ENCODE measurements around the gene DLG3.
A peak's percentile ranks its signal among the peaks of the same experiment; 100 is the strongest.
"Not testable (repeated sequence)": the region's sequence is repeated elsewhere in the genome, so short reads cannot be mapped to it uniquely, and the experiment has no call there.

The DLG3 gene

DNA sequence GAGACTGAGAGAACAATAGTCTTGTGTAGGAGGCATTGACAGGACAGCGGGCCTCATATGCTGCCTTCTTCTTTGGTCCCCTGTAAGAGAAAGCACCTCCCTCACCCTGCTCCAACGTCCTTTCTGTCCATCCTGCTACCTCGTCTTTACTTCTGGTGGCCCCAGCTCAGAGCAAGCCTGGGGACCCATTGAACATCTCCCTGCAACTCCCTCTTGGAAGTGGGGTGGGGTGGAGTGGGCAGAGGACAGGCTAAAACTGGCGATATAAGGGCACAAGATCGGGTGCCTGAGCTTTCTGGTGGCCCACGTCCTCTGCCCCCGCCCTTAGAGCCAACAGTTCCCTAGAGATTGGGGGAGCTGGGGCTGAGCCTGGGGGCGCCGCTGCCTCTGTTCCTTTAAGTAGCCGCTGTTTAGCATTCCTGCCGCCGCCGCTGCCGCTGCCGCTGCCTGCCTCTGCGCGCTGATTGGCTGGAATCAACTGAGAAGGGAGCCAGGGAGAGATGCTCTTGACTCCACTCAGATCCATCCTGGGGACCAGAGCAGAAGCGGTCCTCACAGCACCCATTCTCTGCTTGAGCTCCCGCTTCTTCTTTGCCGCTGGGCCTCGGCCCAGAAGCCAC is at the start of gene DLG3:
Gene DLG3 (plus strand): TSS at position 510 of the 620 bp plus-strand sequence. CDS start 367 bp downstream, outside the sequence.
- DNase-seq (ENCODE audit: low spot score): peak; percentile 73

DNA sequence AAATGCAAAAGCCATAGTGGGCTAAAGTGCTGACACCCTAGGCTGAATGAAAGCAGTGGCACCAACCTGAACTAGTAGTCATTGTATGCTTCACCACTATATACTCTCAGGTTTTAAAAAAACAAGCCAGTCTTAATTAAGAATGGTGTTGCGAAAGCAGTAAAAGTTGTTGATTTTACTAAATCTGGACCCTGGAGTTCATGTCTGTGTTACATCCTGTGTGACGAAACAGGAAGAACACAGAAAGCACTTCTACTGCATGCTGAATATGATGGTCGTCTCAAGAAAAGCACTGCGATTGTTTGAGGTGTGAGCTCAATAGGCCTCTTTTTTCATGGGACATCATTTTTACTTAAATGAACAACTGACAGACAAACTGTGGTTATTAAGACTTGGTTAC is 45.7 kb upstream of the DLG3 start:
- no peak for DNase-seq (ENCODE audit: low spot score)

DNA sequence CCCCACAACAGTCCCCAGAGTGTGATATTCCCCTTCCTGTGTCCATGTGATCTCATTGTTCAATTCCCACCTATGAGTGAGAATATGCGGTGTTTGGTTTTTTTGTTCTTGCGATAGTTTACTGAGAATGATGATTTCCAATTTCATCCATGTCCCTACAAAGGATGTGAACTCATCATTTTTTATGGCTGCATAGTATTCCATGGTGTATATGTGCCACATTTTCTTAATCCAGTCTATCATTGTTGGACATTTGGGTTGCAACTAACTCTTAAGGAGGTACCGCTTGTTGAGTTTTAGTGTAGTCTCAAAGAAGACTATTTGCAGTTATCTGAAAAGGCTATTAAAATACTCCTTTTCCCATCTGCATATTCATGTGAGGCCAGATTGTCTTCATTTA is 44.5 kb upstream of the DLG3 start:
- not testable (repeated sequence) for DNase-seq (ENCODE audit: low spot score)

DNA sequence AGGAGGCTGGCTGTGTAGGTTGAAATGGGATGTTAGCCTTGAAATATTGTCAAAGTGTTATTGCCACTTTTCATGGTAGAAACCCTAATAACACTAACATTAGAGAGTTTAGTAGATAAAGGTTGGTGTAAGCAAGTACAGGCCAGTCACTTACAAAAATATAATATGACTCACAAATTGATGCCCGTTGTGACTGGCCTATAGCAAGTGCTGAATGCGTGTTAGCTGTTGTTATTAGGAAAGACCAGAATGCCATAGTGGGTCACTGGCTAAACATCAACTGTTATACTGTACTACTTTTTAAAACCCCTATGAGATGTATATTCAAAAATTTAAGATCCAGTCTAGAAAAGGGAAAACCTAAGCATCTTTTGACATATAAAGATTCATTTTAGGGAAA is 41.9 kb upstream of the DLG3 start:
- DNase-seq (ENCODE audit: low spot score): no peak

DNA sequence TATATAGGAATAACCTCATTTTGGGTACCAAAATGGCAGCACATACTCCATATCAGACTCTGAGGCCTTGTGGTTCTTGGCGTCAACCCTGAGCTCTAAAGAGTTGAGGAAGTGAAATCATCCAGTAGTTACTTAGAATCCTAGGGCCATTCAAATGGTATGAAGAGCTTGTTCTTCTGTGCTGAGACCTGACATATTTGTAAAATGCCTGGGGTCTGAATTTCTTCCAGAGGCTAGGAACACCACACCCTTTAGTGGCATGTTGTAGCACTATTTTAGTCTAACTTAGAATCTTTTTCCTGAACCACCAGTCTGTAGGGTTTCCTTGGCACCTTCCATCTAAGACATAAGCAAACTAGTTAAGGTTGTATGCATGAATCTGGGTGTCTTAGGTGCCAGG is 39.6 kb upstream of the DLG3 start:
- no peak for DNase-seq (ENCODE audit: low spot score)

DNA sequence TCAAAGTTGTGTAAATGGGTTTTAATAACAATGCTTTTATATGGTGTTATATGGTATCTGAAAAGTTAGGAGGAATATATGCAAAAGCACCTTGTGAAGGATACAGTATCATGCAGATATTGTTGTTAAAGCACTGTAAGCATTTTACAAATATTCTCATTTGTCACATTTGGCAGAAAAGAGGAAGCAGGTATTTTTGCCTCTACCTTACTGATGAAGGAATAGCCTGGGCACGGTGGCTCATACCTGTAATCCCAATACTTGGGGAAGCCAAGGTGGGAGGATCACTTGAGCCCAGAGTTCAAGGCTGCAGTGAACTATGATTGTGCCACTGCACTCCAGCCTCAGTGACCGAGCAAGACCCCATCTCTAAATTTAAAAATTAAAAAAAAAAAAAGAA is 33.7 kb upstream of the DLG3 start:
- DNase-seq (ENCODE audit: low spot score): no peak

DNA sequence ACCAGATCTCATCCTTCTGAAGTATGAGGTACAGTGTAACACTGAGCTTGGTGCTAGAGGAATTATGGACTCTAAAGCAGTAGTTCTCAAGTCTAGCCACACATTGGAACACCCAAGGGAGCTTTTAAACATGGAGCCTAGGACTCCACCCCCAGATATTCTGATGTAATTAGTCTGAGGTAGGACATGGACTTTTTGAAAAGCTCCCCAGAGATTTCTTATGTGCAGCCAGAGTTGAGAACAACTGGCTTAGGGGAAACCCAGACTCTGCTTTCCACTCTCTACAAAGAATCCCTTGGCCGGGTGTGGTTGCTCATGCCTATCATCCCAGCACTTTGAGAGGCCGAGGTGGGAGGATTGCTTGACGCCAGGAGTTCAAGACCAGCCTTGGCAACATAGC is 33.2 kb upstream of the DLG3 start:
- no peak for DNase-seq (ENCODE audit: low spot score)

DNA sequence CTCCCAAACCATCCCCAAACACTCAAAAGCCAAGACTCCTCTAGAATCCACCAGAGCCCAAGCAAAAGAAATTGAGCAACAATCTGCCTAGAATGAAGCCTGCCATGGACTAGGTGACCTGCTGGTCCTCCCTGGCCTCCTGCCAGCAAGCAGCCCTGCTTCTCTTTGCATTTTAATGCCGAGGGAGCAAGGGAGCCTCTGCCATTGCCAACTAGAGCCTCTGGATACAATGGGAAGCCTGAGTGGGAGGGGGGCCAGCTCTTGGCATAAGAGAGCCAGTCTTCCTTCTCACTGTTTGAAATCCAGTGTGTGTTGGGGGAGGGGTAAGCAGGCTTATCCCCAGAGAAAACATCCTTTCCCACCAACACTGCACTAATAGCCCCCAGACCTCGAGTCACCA is 23.0 kb upstream of the DLG3 start:
- peak; percentile 49 for DNase-seq (ENCODE audit: low spot score)

DNA sequence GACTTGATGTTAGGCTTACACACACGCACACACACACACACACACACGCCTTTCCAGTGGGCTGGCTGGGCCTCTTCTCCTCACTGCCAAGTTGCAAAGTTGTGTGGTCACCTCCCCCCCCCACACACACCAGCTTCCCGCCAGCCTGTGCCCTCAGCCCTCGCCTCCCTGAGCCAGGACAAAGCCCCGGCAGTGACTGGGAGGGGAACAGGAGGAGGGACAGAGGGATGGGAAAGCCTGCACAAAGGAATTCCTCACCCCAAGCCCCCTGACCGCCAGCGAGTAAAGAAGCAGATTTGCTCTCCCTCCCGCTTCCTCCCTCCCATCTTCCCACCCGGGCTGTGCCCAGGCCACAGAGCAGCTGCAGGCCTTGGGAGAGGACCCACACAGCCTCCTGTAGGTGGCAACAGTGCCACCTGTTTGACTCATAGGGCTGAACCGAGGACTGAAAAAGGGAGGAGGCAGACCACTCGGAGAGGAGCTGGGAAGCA is 21.7 kb upstream of the DLG3 start, which contains the start of gene GDPD2:
Gene GDPD2 (plus strand): TSS at position 464 of the 491 bp plus-strand sequence. CDS start 1,671 bp downstream, outside the sequence.
- peak; percentile 40 for DNase-seq (ENCODE audit: low spot score)

DNA sequence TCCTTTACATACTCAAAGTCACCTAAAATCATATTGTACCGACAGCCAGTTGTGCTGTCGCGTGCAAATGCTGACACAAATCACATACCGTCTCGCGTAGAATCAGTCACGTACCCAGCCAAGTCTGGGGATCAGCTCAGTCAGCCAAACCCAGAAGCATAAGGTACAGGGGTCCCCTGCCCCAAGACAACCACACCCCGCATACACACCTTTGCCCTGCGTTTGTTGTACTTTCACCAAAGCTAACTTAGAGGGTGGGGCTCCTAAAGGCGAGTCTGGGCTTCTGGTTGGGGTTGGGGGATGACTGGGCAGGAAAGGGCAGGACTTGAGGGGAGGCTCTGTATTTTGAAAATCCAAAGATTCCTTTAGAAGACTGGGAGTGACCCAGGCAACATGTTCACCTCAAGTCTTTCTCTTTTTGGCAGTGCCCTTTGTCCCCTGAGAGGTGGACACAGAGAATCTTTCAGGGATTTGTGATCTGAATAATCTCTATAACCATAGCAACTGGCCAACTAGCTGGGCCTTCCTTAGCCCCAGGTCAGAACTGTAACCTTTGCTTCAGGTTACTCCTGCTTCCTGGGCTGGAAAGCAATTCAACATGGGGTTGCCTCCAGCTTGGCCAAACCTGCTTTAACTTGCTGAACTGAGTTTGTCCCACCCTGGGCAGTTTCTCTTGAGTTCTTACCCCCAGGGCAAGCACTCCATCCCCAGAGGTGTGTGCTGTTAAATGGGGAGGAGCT is 20.5 kb upstream of the DLG3 start:
- no peak for DNase-seq (ENCODE audit: low spot score)

DNA sequence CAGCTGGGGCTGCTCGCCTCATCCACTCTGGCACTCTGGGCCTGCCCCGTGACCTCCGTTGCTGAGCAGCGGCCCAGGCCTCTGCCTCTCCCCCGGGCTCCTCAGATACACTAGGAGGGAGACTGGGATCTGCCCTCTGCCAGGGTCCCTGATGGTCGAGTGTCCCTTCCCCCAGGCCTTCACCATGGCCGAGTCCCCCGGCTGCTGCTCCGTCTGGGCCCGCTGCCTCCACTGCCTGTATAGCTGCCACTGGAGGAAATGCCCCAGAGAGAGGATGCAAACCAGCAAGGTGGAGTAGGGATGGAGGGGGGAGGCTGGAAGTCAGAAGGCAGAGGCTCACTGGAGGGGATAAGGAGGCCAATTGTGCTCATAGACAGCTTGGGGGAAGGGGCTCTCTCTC is 19.8 kb upstream of the DLG3 start:
- no peak for DNase-seq (ENCODE audit: low spot score)

DNA sequence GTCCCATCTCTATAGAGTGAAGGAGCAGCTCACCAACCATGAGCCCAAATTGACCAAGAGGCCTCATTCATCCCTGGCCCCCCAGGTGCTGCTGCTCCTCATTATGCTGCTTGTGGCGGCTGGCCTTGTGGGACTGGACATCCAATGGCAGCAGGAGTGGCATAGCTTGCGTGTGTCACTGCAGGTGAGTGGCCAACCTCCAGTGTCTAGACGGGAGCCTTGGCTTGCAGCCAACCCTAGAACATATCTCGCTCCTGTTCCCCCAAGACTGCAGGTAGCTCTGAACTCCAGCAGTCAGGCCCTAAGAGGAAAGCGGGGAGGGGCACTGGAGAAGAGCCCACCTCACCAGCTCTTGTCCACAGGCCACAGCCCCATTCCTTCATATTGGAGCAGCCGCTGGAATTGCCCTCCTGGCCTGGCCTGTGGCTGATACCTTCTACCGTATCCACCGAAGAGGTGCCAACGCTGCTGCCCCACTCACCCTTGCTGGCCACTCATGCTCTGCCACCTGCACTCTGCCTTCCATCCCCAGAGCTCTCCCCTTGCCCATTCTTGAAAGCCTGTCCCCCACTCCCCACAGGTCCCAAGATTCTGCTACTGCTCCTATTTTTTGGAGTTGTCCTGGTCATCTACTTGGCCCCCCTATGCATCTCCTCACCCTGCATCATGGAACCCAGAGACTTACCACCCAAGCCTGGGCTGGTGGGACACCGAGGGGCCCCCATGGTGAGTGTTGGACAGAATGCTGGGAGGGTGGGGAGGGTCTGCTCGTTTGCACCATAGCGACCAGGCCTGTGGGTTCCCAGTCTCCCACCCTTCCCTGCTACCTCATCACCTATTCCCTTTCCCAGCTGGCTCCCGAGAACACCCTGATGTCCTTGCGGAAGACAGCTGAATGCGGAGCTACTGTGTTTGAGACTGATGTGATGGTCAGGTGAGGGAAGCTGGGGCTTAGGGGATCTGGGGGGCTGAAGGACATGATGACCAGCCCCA is 18.1 kb upstream of the DLG3 start:
- no peak for DNase-seq (ENCODE audit: low spot score)

DNA sequence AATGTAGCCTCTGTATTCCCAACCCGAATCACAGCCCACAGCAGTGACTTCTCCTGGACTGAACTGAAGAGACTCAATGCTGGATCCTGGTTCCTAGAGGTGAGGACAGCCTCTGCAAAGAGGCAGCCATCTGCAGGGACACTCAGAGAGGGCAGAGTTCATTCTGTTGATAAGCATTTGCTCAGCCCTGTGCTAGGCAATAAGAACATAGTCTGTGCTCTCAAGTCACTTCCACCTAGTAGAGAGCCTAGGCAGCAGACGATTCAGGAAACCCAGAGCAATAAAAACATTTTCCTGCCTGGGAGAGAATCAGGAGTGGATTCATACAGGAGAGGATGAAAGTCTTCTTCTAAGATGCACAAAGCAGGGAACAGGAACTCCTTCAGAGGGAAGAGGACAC is 17.3 kb upstream of the DLG3 start:
- DNase-seq (ENCODE audit: low spot score): no peak

DNA sequence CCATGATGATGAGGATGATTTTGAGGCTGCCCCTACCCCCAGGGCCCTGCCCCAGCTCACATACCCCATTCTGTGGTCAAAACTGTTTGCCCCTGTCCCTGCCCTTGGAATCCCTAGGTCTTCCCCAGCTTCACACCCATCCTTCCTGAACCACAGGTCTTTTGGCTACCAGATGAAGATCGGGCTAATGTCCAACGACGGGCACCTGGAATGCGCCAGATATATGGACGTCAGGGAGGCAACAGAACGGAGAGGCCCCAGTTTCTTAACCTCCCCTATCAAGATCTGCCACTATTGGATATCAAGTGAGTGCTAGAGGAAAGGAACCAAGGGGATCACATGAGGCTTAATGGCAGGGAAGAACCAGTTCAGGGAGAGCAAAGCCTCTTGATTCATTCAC is 14.9 kb upstream of the DLG3 start:
- DNase-seq (ENCODE audit: low spot score): no peak

DNA sequence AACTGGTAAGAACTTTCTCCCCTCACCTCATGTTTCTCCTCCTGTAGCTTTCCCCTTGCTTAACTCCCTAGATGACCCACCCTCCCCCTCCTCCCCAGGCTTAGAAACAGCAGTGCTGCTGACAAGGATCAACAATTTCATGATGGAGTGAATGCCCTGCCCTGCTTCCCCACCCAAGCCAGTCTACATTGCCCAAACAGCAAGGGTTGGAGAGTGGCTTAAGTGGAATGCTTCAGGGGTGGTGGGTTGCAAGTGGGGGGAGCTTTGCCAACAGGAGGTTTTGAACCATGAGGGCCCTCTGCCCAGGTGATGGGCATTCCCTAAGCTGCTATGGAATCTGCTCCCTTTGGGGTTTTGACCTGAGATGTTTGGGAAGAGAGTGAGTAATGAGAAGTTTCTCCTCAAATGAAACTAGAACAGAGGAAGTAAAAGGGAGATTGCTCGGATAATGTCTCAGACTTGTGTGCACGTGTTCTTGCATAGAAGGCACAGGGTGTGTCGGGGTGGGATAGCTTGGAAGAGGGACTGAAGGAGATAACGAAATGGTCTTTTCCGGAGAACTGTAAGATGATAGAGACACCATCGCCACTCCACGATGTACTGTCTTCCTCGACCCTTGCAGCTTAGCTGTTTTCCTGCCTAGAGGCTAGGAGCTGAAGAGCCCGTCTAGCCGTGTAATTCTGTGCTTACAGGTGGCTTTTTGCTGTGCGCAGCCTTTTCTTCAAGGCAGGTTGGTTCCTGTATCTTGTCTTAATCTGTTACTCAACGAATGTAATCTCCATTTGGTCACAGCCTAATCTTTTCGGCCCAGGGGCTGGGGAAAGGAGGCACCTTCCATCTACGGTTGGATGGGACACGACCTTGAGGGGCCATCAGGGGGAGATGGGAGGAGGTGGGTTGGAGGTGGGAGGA is 11.4 kb upstream of the DLG3 start:
- DNase-seq (ENCODE audit: low spot score): no peak

DNA sequence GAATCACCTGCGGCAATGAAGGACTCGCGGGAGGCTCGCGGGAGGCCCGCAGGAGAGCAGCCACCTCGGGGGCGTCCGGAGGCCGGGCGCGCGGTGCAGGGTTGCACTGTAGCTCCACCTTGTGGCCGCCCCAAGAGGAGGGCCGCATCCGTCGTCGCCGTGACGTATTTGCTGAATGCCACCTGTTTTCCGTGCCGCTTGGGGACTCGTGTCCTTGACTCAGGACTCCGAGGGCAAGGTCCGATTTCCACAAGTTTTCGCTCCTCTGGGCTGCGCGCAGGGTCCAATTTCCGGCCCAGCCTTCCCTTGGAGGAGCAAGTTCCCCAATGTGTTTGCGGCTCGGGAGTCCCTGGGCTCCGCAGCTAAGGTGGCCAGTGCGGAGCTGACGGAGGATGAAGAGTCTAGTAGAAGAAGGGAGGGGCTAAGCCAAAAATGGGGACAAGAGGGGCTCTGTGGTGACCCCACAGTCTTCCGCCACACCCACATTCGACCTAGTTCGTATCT is 10.7 kb upstream of the DLG3 start:
- peak; percentile 76 for DNase-seq (ENCODE audit: low spot score)

DNA sequence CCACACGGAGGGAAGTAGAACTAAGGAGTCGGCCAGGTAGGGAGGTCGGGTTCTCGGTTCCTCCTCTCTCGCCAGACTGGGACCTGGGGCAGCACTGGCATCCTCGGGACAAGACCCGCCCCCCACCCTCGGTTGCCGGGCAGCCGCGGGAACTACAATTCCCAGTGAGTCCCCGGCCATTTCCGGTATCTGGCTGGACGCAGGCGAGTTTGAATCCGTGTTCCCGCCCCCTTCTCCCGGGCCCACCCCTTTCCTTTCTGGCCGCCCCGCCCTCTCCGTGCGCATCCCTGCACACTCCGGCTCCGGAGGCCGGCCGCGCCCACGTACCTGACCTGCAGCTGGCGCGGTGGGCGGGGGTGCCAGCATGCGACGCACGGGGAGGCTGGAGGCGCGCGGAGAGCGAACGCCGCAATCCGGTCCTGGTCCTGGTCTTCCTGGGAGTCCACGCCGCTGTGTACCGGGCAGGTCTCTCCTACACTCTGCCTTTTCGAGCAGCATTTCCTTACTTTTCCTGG is 10.2 kb upstream of the DLG3 start:
- peak; percentile 83 for DNase-seq (ENCODE audit: low spot score)

DNA sequence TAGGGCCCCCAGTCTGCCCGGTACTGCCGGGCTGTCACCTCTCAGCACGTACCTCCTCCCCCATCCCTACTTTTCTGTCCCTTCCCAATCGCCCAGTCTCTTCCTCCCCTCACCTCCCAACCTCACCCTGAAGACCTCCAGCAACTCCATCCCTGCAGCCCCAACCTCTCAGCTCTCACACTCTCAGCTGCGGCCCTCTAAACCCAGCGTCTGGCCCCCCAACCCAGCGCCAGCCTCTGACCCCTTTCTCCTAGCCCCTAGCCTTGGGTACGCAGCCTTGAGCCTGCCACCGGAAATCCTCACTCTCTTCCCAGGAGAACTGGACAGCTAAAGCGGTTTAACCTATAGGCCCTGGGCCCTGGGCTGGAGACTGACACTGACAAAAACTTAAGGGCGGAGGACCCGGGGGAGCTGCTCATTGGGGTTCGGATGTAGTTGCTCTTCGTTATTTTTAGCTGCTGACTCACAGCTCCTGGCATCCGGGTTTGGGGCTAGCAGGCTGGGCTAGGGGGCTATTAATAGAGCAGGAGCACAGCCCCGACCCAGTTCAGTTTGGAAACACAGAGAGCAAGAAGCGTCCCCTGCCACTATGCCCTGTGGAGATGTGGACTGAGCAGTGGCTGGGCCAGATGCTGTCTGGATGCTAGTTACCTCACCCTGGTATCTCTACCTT is 9.6 kb upstream of the DLG3 start:
- DNase-seq (ENCODE audit: low spot score): no peak

DNA sequence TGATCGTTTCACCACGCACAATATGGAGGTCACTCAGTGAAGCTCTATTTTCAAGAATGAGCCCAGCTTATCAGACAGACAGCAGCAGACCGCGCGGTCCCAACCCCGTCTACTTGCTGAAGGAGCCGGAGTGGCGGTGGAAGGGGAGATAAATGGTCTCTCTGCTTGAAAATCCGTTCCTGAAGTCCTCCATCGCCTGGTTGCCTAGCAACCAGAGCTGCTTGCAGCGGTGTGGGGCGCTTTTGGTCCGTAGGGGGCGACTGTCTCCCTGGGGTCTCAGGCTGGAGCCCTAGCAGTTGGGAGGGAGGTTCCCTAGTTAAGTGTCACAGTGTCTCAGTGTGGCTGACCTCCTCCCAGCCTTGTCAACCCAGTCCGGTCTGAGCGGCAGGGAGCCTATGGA is 8.3 kb upstream of the DLG3 start:
- DNase-seq (ENCODE audit: low spot score): peak; percentile 41

DNA sequence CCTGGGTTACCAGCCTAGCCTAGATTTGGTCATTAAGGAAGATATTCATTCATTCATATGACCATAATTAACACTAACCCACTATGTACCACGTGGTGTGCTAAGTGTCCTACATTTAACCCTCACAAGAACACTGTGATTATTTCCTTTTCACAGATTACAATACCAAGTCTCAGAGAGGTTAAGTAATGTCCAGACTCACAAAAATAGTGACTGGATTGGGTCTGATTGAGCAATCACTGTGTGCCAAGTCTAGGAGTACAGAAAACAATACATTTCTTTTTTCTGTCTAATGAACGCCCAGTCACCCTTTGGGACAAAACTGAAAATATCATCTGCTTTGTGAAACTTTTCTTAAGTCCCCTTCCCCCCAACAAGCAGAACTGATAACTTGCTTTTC is 7.6 kb upstream of the DLG3 start:
- DNase-seq (ENCODE audit: low spot score): no peak
